Progenitor cell of endocrine pancreas (in vitro differentiated cells): ENCODE measurements around the gene TMEM63B. TPM values are rescaled to one million over a fixed set of nuclear protein-coding genes. Genes with fewer than 3 reads are reported as not detected.

ENCODE experiments used
- total RNA-seq: library from RNA; stranded (reverse); gene quantifications from 2 replicates; pipeline ENCODE4 v1.2.1, GENCODE V29; 2021

The TMEM63B gene
- total RNA-seq, 1 donor from 2014 or later, result 72.3 TPM

Other genes starting within 250 kb of the TMEM63B start
- gene MRPL14, start 102 bp upstream of the TMEM63B start, total RNA-seq, result 49.9 and 51.1 TPM in 2 replicates
- not detected in 2 replicates for gene CAPN11, start 31.3 kb downstream of the TMEM63B start, total RNA-seq
- gene MYMX, start 89.4 kb downstream of the TMEM63B start, total RNA-seq, result not detected in 2 replicates
- 24.1 and 26.2 TPM in 2 replicates for gene SLC29A1, start 96.0 kb downstream of the TMEM63B start, total RNA-seq
- 1,214 and 1,216 TPM in 2 replicates for gene HSP90AB1, start 119.5 kb downstream of the TMEM63B start, total RNA-seq
- 45.9 and 50.3 TPM in 2 replicates for gene SLC35B2, start 130.0 kb downstream of the TMEM63B start, total RNA-seq
- 7.1 TPM in 2 replicates for gene NFKBIE, start 138.0 kb downstream of the TMEM63B start, total RNA-seq
- gene TMEM151B, start 142.9 kb downstream of the TMEM63B start, total RNA-seq, result 3.5 and 4.7 TPM in 2 replicates
- 26.5 and 28.8 TPM in 2 replicates for gene AARS2, start 185.8 kb downstream of the TMEM63B start, total RNA-seq
- gene SPATS1, start 215.1 kb downstream of the TMEM63B start, total RNA-seq, result not detected in 2 replicates